ENCODE data around the gene ICAM2.

DNA sequence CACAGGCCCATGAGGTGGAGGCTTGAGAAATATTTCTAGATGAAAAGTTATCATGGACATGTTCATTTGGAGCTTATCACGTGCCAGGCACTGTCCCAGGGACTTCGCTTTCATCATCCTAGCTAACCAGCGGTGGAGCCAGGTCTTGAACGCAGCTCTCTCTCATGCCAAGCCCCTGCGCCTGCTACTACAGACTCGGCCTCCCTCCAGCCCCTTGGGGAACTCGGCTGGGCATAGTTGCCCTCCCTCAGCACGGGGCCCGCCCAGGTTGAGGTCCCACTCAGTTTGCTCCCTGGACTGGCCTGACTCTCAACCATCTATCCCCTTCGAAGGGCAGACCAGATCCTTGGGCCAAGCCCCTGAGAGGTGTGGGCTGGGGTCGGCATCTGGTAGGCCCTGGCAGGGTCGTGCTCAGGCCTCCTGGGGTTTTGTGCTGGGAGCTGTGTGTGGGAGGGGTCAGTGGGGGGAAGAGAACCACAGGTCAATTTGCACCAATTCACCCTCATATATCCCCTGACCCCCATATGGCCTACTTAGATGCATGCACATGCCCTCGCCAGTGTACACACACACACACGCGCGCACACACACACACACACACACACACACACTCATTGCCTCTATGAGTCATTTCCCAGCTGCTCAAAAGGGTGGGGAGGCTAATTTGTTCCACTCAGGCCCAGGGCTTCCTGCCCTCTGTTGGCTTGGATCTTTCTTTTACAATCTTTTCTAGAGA is 35.6 kb downstream of the ICAM2 start:
- TF ChIP-seq, protein P1, sequence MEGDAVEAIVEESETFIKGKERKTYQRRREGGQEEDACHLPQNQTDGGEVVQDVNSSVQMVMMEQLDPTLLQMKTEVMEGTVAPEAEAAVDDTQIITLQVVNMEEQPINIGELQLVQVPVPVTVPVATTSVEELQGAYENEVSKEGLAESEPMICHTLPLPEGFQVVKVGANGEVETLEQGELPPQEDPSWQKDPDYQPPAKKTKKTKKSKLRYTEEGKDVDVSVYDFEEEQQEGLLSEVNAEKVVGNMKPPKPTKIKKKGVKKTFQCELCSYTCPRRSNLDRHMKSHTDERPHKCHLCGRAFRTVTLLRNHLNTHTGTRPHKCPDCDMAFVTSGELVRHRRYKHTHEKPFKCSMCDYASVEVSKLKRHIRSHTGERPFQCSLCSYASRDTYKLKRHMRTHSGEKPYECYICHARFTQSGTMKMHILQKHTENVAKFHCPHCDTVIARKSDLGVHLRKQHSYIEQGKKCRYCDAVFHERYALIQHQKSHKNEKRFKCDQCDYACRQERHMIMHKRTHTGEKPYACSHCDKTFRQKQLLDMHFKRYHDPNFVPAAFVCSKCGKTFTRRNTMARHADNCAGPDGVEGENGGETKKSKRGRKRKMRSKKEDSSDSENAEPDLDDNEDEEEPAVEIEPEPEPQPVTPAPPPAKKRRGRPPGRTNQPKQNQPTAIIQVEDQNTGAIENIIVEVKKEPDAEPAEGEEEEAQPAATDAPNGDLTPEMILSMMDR (IDR thresholded peaks at IDR 0.05; ENCODE audit: insufficient read depth, low read depth, low read length): no peak
- TF ChIP-seq EZH2 (IDR thresholded peaks at IDR 0.05; ENCODE audit: insufficient read depth, low read length): no peak
